GM21619 (cell line): ENCODE measurements around the gene FASN.
A peak's percentile ranks its signal among the peaks of the same experiment; 100 is the strongest.
"Not testable (repeated sequence)": the region's sequence is repeated elsewhere in the genome, so short reads cannot be mapped to it uniquely, and the experiment has no call there.

Experiments used
- ATAC-seq: cut with Tn5 transposase; IDR thresholded peaks from one replicate; pipeline ENCODE4 v1.9.1; 2021; ENCODE audit not compliant: unreplicated experiment

The FASN gene

DNA sequence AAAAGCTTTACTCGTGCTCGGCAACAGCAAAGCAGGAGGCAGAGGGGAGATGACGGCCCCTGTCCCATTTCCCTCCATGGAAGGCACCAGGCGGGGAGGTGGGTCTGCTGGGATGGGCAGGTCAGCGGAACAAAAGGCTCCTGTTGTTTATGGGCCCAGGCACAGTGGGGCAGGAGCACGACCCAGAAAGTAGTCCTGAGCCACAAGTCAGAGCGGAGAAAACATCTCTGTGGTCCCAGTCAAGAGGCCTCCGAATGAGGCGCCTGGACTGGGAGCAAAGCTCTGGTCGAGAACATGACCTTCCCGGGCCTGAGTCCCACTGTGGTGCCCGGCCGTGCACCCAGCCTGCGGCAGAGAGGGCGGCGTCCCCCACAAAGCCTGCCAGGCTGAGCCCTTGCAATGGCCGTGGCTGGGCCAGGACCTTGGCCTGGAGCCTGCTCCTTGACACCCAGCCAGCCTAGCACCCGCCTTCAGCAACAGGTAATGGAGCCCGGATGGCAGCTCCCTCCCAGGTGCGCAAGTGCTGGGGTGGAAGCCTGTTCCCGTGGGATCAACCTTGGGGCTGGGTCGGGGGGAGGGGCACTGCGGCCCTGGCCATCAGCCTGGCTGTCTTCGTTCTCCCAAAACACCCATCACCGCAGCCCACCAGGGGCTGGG is 50.0 kb downstream of the FASN start:
- ATAC-seq: no peak

DNA sequence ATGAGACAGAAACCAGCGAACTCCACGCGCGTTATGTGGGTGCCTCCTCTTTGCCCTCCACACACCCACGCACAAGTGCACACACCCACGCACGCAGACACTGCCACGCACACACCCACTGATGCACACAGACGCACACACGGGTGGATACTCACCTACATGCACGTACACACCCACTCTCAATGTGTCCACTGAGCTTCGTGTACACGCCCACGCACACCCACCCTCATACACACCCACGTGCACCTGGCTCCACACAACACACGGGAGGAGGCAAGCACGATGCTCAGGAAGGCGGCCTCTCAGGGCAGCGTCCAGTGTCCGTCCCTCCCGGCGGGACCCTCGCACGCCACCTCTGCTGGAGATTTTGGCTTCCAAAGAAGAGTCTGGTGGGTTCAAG is 50.7 kb downstream of the FASN start:
- no peak for ATAC-seq

DNA sequence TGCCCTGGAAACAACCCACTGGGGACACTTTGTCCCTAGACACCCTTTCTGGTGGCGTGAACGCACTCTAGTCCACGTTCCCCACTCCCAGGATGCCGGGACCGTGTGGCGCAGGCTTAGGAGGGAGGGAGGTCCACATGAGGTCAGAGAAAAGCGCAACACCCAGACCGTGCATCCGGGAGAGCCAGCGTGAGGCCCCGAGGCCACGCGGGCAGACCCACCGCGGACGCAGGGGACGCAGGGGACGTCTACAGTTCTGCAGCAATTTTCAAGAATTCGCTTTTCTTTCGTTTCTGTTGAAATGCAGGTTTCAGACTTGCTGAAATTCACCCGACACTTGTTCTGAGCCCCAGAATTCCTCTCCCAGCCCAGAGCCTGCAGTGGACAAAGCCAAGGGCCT is 51.1 kb downstream of the FASN start:
- ATAC-seq: no peak

DNA sequence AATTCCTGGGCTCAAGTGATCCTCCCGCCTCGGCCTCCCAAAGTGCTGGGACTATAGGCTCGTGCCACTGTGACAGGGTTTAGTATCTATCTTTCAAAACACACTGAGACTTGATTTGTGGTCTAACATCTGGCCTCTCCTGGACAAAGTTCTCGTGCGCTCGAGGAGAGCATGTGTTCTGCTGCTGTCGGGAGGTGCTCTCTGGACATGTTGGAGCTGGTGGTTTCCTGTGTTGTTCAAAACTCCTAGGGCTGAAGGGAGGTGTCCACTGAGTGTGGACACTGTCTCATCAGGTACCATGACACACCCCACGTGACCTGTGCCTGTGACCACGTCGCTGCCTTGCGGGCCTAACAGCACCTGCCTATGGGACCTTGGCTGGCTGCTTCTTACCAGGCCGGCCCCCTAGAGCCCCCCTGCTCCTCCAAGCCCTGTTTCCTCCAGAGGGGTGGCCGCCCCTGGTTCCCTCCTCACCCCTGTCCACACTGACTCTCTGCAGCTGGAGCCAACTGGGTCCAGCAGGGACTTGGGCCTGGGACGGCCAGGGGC is 52.0 kb downstream of the FASN start:
- no peak for ATAC-seq

DNA sequence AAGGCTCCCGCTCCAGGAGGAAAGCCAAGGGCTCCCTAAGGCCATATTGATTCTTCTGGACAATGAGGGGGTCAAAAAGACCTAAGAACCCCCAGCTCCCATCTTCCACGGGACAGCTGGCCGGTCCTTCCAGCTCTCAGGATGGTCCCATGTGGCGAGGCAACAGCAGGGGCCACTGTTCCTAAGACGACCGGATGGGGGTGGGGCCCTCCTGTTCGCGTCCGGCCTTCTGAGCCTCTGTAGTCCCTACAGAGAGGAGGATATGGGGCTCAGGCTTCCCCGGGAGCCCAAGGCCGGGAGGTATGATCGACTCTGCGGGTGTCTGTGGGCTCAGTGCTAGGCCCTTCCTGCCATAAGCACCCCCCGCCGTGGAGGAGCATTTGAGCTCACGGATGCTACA is 54.5 kb downstream of the FASN start:
- no peak for ATAC-seq

DNA sequence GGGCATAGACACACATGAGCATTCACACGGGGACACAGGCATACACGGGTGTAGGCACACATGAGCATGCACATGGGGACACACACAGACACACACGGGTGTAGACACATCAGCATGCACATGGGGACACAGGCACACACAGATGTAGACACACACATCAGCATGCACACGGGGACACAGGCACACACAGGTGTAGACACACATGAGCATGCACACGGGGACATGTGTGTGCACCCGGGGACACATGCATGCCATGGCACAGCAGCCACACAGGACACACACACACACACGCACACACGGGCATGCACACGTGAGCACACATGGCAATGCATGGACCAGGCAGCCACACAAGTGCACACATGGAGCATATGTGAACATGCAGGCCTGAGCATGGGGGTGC is 55.4 kb downstream of the FASN start:
- ATAC-seq: no peak

DNA sequence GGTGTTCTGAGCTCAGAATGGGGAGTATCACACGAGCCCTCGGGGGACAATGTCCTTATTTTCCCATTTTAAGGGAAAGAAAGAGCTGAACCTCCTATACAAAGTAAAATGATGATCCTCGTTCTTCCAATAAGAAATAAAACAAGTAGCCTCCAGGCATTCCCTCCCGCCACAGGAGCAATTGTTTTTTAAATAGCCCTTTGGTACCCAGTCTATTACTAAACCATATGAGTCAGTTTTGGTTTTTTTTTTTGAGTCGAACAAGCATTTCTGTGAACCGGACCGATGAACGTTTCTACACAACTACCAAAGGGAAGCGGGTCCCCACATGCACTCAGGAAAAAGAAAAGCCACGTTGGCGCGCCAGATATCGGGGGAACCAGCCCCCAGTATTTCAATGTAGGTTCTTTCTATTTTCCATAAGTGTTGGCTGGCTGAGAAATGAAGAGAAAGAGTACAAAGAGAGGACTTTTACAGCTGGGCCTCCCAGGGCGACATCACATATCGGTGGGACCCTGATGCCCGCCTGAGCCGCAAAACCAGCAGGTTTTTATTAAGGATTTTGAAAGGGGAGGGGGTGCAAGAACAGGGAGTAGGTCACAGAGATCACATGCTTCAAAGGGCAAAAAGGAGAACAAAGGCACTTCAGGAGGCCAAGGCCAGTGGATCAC is 56.8 kb downstream of the FASN start:
- no peak for ATAC-seq

DNA sequence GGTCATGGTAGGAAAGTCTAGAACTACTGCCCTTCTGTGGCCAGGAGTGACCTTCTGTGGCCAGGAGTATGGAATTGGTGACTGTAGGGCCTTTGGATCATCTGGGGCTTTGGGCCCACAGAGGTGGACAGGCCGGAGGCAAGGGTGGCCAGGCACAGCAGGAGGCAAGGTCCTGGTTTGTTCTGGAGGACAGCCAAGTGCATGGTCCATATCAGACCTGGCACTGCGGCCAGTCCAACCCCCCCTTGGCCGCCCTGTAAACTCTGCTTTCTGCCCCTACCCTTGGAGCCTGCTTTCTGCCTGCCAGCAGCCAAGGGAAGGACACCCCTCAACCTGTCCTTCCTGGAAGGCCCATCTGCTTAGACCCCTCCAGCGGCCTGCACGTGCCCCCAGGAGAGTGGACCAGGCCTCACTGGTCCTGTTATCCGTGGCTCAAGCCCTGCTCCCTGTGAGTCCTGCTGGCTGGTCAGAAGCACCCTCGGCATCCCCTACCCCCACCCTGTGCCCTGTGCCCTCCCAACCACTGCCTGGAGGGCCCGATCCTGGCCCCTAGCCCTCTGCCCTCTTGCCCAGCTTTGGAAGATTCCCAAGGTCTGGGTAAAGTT is 58.2 kb downstream of the FASN start:
- ATAC-seq: no peak

DNA sequence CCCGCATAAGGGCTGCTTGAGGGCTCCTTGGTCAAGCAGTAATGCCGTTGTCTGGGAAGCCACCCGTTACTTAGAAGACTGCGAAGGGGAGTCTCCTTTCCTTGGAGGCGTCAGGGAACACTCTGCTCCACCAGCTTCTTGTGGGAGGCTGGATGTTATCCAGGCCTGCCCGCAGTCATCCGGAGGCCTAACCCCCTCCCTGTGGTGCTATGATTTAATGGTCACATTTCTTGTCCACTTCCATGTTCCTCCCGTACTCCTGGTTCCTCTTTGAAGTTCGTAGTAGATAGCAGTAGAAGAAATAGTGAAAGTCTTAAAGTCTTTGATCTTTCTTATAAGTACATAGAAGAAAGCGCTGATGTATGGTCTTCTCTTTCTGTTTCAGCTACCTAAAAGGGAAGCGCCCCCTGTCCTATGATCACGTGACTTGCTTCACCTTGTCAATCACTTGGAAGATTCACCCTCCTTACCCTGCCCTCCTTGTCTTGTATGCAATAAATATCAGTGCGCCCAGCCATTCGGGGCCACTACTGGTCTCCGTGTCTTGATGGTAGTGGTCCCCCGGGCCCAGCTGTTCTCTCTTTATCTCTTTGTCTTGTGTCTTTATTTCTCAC is 59.1 kb downstream of the FASN start:
- not testable (repeated sequence) for ATAC-seq

DNA sequence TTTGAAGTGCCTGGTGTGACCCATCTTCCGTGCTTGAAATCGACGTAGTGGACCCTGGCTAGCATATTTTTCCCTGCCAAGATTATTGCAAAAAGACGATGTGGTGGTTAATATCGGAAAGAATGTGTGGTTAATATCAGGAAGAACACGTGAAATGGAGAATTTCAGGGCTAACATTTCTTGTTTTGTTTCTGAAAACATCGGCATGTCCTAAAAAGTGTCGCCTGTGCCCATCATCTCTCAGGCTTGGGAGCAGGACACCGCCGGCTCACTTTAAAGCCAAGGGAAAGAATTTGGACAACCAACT is 60.2 kb downstream of the FASN start:
- ATAC-seq: no peak

DNA sequence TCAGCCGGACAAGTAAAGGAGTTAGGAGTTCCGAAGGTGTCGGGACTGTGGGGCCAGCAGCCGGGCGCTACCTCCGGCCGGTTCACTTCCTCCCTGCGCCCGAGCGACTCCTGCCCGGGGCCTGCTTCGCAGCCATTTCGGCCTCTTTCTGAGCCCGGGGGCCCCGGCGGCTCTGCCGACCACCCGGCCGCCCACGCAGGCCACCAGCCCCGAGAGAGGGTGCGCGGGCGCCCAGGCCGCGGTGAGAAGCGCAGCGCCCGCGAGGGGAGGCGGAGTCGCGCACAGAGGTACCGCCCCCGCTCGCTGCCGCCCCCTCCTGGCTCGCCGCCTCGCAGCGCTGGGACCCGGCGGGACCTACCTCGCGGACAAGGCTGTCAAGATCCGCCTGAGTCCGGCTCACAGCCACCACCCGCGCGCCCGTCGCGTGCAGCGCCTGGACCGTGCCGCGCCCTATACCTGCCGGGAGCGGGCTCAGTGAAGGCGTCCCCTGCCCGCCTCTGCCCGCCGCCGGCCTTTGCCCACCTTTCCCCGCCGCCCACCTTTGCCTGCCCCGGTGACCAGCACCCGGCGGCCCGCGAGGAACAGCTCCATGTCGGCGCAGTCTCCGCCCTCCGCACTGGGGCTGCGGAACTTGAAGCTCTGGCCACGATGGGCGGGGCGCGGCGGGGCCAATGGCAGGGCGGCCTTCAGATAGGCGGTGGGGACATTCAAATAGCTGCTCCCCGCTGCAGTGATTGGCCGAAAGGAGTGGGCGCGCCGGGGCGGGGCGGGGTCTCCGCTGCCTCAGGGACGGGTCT is 60.7 kb downstream of the FASN start, which contains the start of gene DCXR:
Gene DCXR (minus strand): TSS at position 606 of the 797 bp plus-strand sequence. CDS start 15 bp downstream, at position 591.
- ATAC-seq: peak; percentile 88

DNA sequence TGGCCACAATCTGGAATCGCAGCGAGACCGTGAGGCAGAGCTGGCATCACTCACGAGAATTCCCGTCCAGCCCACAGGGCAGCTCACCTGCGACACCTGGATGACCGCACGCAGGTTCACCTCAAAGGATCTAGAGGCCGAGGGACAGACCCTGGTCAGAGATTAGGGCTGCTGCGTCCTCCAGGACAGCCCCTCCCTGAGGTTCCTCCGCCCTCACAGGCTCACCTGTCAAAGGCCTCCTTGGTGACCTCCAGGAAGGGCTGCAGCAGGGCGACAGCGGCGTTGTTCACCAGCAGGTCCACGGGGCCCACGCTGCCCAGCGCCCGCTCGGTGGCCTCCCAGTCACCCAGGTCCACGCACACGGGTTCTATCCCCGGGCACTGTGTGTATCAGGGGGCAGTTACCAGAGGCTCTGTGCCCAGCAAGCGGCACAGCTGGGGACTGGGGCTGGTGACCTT is 61.4 kb downstream of the FASN start:
- peak; percentile 1 for ATAC-seq

DNA sequence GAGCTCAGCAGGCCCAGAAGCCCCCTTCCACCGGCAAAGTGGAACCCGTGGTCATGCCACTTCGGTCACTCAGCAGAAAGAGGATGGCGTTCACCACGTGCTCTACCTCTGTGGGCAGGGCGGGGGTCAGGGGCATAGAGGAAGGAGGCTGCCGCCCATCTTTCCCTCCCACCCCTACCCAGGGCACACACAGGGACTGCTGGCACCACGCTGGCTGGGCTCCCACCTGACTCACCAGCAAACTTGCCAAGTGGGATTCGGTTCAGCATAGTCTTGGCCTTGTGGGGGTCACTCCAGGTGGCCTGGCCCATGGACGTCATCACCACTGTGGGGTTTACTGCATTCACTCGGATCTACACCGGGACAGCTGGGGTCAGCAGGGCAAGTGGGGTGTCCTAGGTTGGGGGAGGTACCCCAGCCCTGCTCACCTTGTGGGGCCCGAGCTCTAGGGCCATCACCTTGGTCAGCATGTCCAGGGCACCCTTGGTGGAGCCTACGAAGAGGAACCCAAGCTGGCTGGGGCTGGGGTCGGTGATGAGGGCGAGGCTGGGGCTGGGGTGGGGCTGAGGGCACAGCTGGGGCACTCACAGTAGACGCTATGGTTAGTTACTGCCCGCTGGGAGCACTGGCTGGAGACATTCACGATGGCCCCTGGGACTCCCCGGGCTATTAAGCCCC is 61.9 kb downstream of the FASN start:
- ATAC-seq: no peak

DNA sequence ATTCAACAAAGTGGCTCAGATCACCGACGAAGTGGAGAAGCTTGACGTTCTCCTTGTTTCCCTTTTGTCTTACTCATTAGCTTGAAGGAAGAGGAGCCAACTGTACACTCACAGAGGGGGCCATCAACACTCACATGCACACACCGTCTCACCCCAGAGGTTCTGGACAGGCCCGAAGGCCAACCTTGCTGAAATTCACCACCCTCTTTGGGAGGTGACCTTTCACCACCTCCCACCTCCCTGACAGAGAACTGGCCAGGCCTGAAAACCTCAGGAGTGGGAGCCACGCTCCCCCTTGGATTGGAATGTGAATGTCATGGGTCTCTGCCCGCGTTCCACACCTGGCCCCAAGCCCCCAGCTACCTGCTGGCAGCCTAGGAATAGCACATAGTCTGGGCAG is 62.5 kb downstream of the FASN start:
- no peak for ATAC-seq

DNA sequence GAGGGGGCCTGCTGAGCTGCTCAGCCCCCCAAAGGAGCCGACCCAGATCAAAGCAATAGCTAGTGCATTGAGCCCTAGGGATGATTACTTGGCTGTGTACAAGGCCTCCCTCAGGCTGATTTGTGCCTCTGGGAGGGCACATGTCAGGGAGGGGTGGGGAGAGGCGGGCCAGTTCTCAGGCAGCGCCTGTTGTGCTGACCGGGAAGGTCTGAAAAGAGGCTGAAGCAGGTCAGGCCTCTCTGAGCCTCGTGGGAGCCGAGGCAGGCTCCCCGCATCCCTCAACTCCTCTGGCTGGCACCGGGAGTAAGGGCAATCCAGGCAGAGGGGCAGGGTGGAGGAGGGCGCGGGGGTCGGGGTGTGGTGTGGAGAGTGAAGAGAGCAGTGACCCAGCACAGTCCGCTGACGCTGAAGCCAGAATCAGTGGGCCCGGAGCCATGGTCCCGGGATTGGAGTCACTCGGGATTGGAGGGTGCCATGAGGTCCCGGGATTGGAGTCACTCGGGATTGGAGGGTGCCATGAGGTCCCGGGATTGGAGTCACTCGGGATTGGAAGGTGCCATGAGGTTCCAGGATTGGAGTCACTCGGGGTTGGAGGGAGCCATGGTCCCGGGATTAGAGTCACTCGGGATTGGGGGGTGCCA is 63.5 kb downstream of the FASN start:
- no peak for ATAC-seq

DNA sequence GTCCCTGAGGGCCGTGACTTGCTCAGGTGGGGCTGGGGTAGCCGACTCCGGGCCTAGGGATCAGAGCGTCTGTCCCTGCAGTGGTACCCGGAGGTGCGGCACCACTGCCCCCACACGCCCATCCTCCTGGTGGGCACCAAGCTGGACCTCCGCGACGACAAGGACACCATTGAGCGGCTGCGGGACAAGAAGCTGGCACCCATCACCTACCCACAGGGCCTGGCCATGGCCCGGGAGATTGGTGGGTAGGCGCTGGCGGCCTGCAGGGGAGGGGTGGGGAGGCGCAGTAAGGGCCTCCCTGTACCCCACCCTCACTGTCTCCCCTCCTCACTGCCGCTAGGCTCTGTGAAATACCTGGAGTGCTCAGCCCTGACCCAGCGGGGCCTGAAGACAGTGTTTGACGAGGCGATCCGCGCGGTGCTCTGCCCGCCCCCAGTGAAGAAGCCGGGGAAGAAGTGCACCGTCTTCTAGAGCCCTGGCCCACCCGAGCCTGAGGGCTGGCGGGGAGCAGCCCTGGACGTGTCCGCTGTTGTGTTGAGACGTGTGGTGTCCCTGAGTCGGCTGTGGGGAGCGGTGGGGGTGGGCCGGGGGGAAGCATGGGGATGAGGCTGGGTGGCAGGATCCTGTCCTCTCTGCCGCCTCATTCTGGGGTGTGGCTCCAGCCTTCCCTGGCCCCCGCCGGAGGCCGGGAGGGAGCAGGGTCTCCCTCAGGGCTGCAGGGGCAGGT is 64.5 kb downstream of the FASN start:
- no peak for ATAC-seq

DNA sequence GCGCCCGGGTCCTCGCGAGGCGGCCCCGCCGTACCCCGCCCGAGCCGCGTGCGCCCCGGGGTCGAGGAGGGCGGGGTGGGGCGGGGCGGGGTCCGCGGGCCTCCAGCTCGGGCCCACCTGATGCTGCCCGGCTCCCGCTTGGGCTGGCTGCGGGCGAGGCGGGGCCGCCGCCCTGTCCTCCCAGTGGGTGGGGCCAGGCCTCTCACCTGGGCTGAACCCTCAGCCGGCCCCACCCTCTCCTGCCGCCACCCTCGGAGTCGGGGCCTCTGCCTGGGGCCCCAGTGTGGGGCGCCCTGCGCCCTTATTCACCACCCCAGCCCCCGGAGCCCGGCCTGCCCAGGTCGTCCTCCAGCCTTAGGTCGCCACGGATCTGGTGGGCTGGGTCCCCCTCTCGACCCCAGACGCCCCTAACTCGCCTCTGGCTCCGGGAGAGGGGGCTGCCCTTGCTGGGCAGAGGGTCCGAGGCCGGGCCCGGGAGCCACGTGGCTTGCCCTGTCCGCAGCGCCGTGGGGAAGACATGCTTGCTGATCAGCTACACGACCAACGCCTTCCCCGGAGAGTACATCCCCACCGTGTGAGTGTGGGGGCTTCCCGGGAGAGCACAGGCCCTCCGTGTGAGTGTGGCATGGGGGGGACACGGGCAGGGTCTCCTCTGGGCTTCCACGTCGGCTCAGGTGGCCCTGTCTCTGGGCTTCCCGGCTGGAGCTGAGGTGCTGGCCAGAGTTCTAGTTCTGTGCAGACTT is 66.0 kb downstream of the FASN start:
- no peak for ATAC-seq

DNA sequence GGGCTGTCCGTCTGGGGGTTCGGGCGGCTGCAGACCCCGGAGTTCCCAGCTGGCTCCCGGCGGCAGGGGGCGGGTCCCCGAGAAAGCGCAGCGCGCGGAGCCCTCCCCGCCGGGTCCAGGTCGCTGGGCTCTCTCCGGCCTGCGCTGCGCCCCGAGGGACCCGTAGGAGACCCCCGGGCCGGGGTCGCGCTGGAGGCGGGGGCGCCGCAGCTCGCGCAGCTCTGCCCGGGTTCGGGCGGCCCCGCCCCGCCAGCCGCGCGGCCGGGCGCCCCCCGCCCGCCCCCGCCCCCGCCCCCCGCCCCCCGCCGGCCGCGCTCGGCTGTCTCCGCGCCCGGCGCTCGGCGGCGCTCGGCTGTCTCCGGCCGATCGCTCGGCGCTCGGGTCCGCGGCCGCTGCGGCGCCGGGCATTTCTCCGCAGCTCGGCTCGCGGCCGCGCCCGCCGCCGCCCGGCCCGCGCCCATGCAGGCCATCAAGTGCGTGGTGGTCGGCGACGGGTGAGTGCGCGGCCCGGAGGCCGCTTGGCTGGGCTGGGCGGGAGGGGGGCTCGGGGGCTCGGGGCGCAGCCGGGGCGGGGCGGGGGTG is 66.6 kb downstream of the FASN start, which contains the start of gene RAC3:
Gene RAC3 (plus strand): TSS at position 376 of the 582 bp plus-strand sequence. CDS start 84 bp downstream, at position 460.
- no peak for ATAC-seq
